Renal pelvis (tissue), 12 donors: Measurements from ENCODE around the gene PRM3. TPM values are rescaled to one million over a fixed set of nuclear protein-coding genes. Genes with fewer than 3 reads are reported as not detected.

Experiments used
- DNase-seq: peaks from one replicate; pipeline ENCODE4 v3.0.0-alpha.2; 2013
- long read RNA-seq, 16 experiments: transcript quantifications; one replicate each; lab custom pipeline, GENCODE V29; 2026
- polyA plus RNA-seq, 3 donors: library from polyadenylated mRNA; unstranded; fragments of 120-200 nt; gene quantifications; one replicate each; pipeline ENCODE4 v1.2.1, GENCODE V29; 2013; ENCODE audit not compliant: insufficient read length in 3 of 3

Gene PRM3
- polyA plus RNA-seq, result not detected
- long read RNA-seq, donor 1, result 0 reads
- long read RNA-seq, donor 2, result 0 reads
- long read RNA-seq, donor 3, result 0 reads
- long read RNA-seq, donor 4, result 0 reads
- long read RNA-seq, donor 5, result 0 reads
- long read RNA-seq, donor 6, result 0 reads
- long read RNA-seq, donor 7, result 0 reads
- long read RNA-seq, donor 8, result 0 reads
- long read RNA-seq, donor 9, result 0 reads
- long read RNA-seq, donor 10, result 0 reads
- long read RNA-seq, donor 11, result 0 reads
- long read RNA-seq, donor 12, result 0 reads
- long read RNA-seq, donor 13, result 0 reads
- long read RNA-seq, donor 14, result 0 reads
- long read RNA-seq, donor 15, result 0 reads
- long read RNA-seq, donor 16, result 0 reads

GRCh38 chr16:11272921-11273720, at the start of gene PRM3:
Gene PRM3, minus strand, starts transcription at chr16:11273629. Its CDS starts 34 bp downstream, at chr16:11273595.
- DNase-seq, result no peak

- no peak for DNase-seq
These were observed 49.4 kb upstream of the PRM3 start for GRCh38 chr16:11322823-11323222.

DNA sequence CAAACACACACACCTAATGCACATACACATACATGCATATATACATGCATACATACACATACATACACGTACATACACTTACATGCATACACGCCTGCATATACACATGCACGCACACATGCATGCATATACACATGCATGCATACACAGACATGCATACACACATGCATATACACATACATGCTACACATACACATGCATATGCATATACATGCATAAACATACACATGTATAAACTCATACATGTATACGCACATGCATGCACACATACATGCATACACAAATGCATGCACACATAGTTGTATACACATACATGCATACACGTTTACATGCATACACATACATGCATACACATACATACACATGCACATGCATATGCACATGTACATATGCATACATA, 48.2 kb upstream of the PRM3 start:
- no peak for DNase-seq

- no peak for DNase-seq
These were observed 46.7 kb upstream of the PRM3 start for GRCh38 chr16:11320170-11320569.

DNA sequence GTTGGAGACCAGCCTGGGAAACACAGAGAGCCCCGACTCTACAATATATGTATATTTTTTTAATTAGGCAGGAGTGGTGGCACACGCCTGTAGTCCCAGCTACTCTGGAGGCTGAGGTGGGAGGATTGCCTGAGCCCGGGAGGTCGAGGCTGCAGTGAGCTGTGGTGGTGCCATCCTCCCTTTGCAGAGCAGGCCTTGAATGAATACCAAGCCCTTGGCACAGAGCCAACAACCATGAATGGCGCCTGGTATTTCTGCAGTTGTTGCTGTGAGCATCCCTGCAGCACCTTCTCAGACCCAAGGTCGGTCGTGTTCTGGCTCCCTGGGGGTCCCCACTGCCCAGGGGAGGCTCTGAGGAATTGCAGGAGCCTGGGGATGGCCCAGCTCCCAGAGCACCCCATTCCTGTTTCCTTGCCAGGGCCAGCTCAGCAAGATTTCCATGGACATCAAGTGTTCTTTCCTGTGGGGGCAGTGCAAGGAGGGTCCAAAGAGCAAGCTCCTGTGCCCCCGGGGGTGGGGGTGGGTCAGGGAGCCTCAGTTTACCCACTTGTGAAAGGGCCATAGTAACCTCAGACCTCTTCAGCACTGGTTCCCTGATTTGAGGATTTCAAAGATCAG, 46.2 kb upstream of the PRM3 start:
- DNase-seq, result no peak

- no peak for DNase-seq
These were observed 45.4 kb upstream of the PRM3 start for GRCh38 chr16:11318817-11319216.

DNA sequence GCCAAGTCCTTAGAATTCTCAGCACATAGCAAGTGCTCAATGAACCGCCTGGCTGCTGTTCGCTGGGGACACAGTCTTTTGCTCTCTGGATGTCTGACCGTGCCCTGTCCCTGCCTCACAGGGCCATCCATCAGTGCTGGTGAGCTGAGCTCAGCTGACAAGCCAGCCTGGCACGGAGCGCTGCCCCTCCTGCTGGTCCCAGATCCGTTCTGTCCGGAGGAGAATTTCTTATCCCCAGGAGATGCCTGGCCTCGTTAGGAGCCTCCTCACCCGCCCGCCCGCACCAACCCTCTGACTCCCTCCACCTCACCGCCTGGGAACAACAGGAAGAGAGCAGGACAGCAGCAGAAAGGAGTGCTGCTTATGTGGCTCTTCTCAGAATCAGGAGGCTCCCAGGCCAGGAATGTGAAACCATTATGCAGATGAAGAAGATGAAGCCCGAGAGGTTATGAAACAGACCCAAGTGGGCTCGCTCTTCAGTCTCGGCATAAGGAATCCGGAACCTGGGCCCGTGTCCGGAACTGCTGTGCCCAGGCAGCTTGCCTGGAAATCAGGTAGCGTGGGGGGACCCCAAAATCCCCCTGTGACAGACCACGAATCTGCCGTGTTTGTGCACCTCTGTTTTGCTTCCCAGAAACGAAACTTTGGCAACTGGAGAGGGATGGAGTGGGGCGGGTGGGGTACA, 43.0 kb upstream of the PRM3 start:
- DNase-seq, result no peak

DNA sequence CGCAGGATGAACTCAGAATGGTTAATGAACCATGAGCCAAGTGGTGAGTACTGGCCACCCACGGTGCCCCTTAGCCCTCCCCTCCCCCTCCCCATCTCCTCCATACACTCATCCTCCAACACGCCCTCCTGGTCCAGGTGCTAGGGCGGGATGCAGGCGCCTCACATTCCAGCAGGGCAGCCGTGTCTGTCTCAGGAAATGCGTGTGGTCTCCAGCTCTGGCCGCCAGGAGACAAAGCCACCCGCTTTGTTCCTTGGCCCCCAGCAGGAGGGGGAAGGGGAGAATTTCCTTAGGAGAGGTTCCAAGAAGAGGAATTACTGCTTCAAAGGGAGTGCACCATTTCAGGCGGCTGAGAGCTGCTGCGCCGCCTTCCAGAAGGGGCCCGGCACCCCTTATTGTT, 42.1 kb upstream of the PRM3 start:
- DNase-seq, result peak; percentile 89

- no peak for DNase-seq
These were observed 41.0 kb upstream of the PRM3 start for GRCh38 chr16:11314309-11314894.

- no peak for DNase-seq
These were observed 40.3 kb upstream of the PRM3 start for GRCh38 chr16:11313493-11314308.

DNA sequence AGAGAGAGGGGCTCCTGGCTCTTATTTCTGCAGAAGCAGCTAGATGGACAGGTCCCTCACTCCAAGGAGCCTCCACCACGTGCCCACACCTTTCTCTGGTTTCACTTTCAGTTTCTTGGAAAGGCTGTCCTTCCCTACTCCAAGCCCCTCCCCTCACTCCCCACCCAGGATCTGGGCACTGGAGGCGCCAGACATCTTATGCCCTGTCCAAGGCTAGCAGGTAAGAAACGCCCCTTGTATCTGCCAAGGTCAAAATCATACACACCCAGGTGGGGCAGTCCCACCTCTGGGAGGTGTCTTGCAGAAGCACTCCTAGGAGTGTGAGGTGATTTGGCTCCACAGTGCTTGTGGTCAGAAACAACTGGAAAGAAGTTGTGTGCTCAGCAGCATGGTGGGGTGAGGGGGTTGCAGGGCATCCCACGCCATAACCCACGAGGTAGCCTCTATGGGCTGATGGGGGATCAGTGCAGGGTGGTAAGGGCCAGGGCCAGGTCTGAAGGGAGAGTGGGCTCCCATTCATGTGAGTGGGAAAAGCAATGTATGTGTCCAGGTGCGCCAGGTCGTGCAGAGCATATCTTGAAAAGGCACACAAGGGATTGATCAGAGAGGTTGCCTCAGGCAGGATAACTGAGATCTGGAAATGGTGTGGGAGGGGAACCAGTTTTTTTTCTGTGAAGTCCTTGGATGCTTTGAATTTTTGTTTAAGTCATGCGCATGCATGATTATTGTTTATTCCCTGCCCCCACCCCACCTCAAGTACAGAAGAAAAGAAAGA, 39.5 kb upstream of the PRM3 start:
- no peak for DNase-seq

- no peak for DNase-seq
These were observed 37.6 kb upstream of the PRM3 start for GRCh38 chr16:11310997-11311561.

DNA sequence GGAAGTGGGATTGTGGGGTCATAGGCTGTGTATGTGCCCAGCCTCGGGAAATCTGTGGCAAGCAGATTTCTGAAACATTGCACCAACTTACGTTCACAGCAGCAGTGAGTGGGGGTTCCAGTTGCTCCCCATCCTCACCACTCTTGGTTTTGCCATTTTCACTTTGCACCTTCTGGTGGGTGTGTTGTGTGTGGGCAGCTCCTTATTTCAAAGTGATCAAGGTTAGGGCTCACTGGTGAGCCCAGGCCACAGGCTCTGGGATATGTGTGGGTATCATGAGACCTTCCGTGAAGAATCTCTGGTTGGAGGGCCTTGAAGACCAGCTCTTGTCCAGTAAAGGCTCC, 37.2 kb upstream of the PRM3 start:
- DNase-seq, result no peak

DNA sequence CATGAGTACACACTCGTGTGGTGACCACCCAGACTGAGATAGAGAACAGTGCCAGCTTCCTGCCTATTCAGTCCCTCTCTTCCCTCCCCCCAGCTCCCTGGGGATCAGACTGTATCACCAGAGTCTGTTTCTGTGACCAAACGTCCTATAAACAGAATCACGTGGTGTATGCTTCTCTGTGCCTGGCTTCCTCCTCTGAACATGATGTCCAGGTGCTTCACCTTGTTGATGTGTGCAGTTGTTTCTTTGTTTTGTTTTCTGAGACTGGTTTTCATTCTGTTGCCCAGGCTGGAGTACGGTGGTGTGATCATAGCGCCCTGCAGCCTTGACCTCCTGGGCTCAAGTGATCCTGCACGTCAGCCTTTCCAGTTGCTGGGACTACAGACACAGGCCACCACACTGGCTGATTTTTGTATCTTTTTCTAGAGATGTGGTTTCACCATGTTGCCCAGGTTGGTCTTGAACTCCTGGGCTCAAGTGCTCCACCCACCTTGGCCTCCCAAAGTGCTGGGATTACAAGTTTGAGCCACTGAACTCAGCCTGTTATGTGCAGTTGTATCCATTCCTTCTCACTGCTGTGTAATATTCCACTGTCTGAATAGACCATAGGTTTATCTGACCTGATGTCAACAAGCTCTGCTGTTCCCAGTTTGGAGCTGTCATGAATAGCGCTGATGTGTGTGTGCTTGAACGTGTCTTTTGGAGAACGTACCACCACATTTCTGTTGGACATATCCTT, 36.6 kb upstream of the PRM3 start:
- no peak for DNase-seq

DNA sequence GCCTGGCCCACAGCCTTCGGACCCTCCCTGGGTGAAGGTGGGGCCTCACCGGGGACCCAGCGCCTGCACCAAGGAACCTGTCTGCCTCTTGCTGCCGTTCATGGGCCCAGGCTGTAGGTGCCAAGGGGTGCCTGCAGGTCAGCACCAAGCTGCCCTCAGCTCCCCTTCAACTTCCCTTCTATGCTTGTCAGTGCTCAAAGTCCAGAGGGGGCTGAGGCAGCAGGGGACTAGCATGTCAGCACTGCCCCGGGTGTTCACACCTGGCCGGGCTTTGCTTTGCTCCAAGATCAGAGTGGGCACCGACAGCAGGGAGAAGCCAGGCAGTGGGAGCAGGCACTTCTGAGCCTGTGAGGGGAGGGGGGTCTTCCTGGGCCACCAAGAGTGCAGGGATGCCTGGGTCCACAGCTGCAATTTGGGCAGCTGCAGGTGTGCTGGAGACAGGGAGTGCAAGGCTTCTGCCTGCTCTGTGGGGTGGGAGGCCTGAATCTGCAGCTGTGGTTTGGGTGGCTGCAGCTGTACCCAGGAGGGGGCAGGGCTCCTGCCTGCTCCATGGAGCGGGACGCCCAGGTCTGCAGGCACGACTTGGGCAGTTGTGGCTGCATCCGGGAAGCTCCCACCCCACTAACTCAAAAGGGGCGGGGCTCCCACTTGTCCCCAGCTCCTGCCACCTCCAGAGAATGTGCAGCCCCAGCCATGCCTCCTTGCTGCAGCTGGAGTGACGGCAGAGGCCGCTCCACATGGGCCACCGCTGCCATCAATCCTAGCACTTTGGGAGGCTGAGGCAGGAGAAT, 35.3 kb upstream of the PRM3 start:
- DNase-seq, result no peak

GRCh38 chr16:11307639-11308492, 34.4 kb upstream of the PRM3 start:
- no peak for DNase-seq

GRCh38 chr16:11306997-11307638, 33.7 kb upstream of the PRM3 start:
- no peak for DNase-seq
